HEK293 (cell line): ENCODE data around the gene ESRRG.

Experiments
- CTCF ChIA-PET: fragments of 350-600 bp; formaldehyde crosslinking; extraction: SDS; loops from one replicate; lab custom pipeline; 2021; ENCODE audit warnings: antibody characterized with exemption; lab: Yijun Ruan, JAX
- POLR2A ChIA-PET: fragments of 300-600 bp; formaldehyde crosslinking; extraction: SDS; loops from one replicate; lab custom pipeline; 2020; ENCODE audit warnings: antibody characterized with exemption, inconsistent platforms; lab: Yijun Ruan, JAX
- H3K27ac ChIP-seq: fragments of 200-500 bp; sonication (Bioruptor generic); 2 replicates; pipeline ENCODE4 v1.5.1; 2014; ENCODE audit warnings: low read depth, low read length, control low read depth, inconsistent platforms; ENCODE audit errors: extremely low read depth
- H3K36me3 ChIP-seq, 2 experiments: fragments of 200-500 bp in 1 of 2; sonication (Bioruptor generic) in 1 of 2; 1 replicate in 1 of 2; 2 replicates in 1 of 2; pipeline ENCODE4 v1.5.1; 2014 to 2017; ENCODE audit warnings: inconsistent platforms in 2 of 2, low read length in 2 of 2; ENCODE audit not compliant: control insufficient read depth in 2 of 2, insufficient read depth in 1 of 2
- H3K4me1 ChIP-seq: fragments of 200-500 bp; sonication (Bioruptor generic); 2 replicates; pipeline ENCODE4 v1.5.1; 2014; ENCODE audit warnings: mild to moderate bottlenecking, low read length, inconsistent platforms; ENCODE audit not compliant: control insufficient read depth, insufficient read depth
- H3K4me3 ChIP-seq: 2 replicates; pipeline ENCODE4 v1.5.1; 2011; ENCODE audit warnings: low read depth, mild to moderate bottlenecking, control low read depth, low read length, moderate library complexity
- H3K9me3 ChIP-seq: fragments of 200-500 bp; sonication (Bioruptor generic); 2 replicates; pipeline ENCODE4 v1.5.1; 2014; ENCODE audit warnings: low read depth, low read length, inconsistent platforms; ENCODE audit not compliant: control insufficient read depth, insufficient read depth
- FEZF1 ChIP-seq: fragments of 450-650 bp; formaldehyde crosslinking; IDR thresholded peaks from 2 replicates; pipeline ENCODE4 v1.5.1; 2016; ENCODE audit warnings: missing biosample characterization, missing genetic modification characterization
- SALL2 ChIP-seq: fragments of 450-650 bp; formaldehyde crosslinking; IDR thresholded peaks from 2 replicates; pipeline ENCODE4 v1.5.0; 2017; ENCODE audit warnings: missing biosample characterization, mild to moderate bottlenecking, missing genetic modification characterization, borderline replicate concordance
- ZFP69B ChIP-seq: fragments of 450-650 bp; formaldehyde crosslinking; IDR thresholded peaks from 2 replicates; pipeline ENCODE4 v1.5.1; 2016; ENCODE audit warnings: missing biosample characterization, missing genetic modification characterization
- ZIC2 ChIP-seq: fragments of 450-650 bp; formaldehyde crosslinking; IDR thresholded peaks from 2 replicates; pipeline ENCODE4 v1.5.1; 2016; ENCODE audit warnings: missing biosample characterization, missing genetic modification characterization
- ZNF169 ChIP-seq: fragments of 450-650 bp; formaldehyde crosslinking; IDR thresholded peaks from 2 replicates; pipeline ENCODE4 v1.5.1; 2016; ENCODE audit warnings: missing biosample characterization, missing genetic modification characterization
- ZNF19 ChIP-seq: fragments of 450-650 bp; formaldehyde crosslinking; IDR thresholded peaks from 2 replicates; pipeline ENCODE4; 2016; ENCODE audit warnings: missing biosample characterization, missing genetic modification characterization, low read depth
- ZNF2 ChIP-seq: fragments of 450-650 bp; formaldehyde crosslinking; IDR thresholded peaks from 2 replicates; pipeline ENCODE4 v1.5.1; 2016; ENCODE audit warnings: missing biosample characterization, missing genetic modification characterization
- ZNF292 ChIP-seq: fragments of 450-650 bp; formaldehyde crosslinking; IDR thresholded peaks from 2 replicates; pipeline ENCODE4 v1.5.1; 2016; ENCODE audit warnings: low read depth, missing biosample characterization, missing genetic modification characterization, borderline replicate concordance
- ZNF341 ChIP-seq: fragments of 450-650 bp; formaldehyde crosslinking; IDR thresholded peaks from 2 replicates; pipeline ENCODE4; 2016; ENCODE audit warnings: low read depth, missing biosample characterization, missing genetic modification characterization
- ZNF394 ChIP-seq: fragments of 450-650 bp; formaldehyde crosslinking; IDR thresholded peaks from 2 replicates; pipeline ENCODE4 v1.5.1; 2016; ENCODE audit warnings: missing biosample characterization, missing genetic modification characterization, mild to moderate bottlenecking, moderate library complexity, borderline replicate concordance
- ZNF433 ChIP-seq: fragments of 450-650 bp; formaldehyde crosslinking; IDR thresholded peaks from 2 replicates; pipeline ENCODE4 v1.5.1; 2016; ENCODE audit warnings: missing biosample characterization, missing genetic modification characterization, low read depth
- ZNF510 ChIP-seq: fragments of 450-650 bp; formaldehyde crosslinking; IDR thresholded peaks from 2 replicates; pipeline ENCODE4 v1.5.1; 2018; ENCODE audit warnings: mild to moderate bottlenecking, missing genetic modification characterization, missing biosample characterization; ENCODE audit not compliant: insufficient replicate concordance
- ZNF529 ChIP-seq: fragments of 450-650 bp; formaldehyde crosslinking; IDR thresholded peaks from 2 replicates; pipeline ENCODE4 v1.5.1; 2017; ENCODE audit warnings: missing genetic modification characterization, missing biosample characterization; ENCODE audit not compliant: insufficient replicate concordance
- ZNF530 ChIP-seq: fragments of 450-650 bp; formaldehyde crosslinking; IDR thresholded peaks from 2 replicates; pipeline ENCODE4 v1.5.1; 2016; ENCODE audit warnings: low read depth, missing biosample characterization, missing genetic modification characterization
- ZNF623 ChIP-seq: fragments of 450-650 bp; formaldehyde crosslinking; IDR thresholded peaks from 2 replicates; pipeline ENCODE4 v1.5.1; 2016; ENCODE audit warnings: missing biosample characterization, missing genetic modification characterization
- ZNF658 ChIP-seq: fragments of 450-650 bp; formaldehyde crosslinking; IDR thresholded peaks from 2 replicates; pipeline ENCODE4; 2016; ENCODE audit warnings: missing biosample characterization, missing genetic modification characterization
- ZNF677 ChIP-seq: fragments of 450-650 bp; IDR thresholded peaks from 2 replicates; pipeline ENCODE4 v1.5.0; 2018; ENCODE audit warnings: missing biosample characterization, mild to moderate bottlenecking, missing genetic modification characterization, moderate library complexity
- ZNF768 ChIP-seq: fragments of 450-650 bp; formaldehyde crosslinking; IDR thresholded peaks from 2 replicates; pipeline ENCODE4 v1.5.1; 2018; ENCODE audit warnings: missing biosample characterization, mild to moderate bottlenecking, missing genetic modification characterization
- ZNF830 ChIP-seq: fragments of 450-650 bp; IDR thresholded peaks from 2 replicates; pipeline ENCODE4 v1.5.0; 2018; ENCODE audit warnings: missing biosample characterization, missing genetic modification characterization, low read depth, mild to moderate bottlenecking, moderate library complexity
- ZSCAN23 ChIP-seq: fragments of 450-650 bp; formaldehyde crosslinking; IDR thresholded peaks from 2 replicates; pipeline ENCODE4 v1.5.1; 2016; ENCODE audit warnings: missing biosample characterization, missing genetic modification characterization
- ZSCAN30 ChIP-seq: fragments of 450-650 bp; IDR thresholded peaks from 2 replicates; pipeline ENCODE4 v1.5.1; 2018; ENCODE audit warnings: missing biosample characterization, mild to moderate bottlenecking, missing genetic modification characterization, moderate library complexity
- ZXDB ChIP-seq: fragments of 450-650 bp; formaldehyde crosslinking; IDR thresholded peaks from 2 replicates; pipeline ENCODE4 v1.5.1; 2016; ENCODE audit warnings: missing biosample characterization, missing genetic modification characterization
- TF ChIP-seq, protein P1 (sequence below): fragments of 450-650 bp; formaldehyde crosslinking; IDR thresholded peaks from 2 replicates; pipeline ENCODE4 v1.5.1; 2016; ENCODE audit warnings: missing biosample characterization, missing genetic modification characterization, borderline replicate concordance
- TF ChIP-seq, protein P2 (sequence below): fragments of 450-650 bp; formaldehyde crosslinking; conservative IDR thresholded peaks from 2 replicates; pipeline ENCODE4 v1.5.1; 2016; ENCODE audit warnings: low read depth, missing biosample characterization, missing genetic modification characterization

The ESRRG gene

DNA sequence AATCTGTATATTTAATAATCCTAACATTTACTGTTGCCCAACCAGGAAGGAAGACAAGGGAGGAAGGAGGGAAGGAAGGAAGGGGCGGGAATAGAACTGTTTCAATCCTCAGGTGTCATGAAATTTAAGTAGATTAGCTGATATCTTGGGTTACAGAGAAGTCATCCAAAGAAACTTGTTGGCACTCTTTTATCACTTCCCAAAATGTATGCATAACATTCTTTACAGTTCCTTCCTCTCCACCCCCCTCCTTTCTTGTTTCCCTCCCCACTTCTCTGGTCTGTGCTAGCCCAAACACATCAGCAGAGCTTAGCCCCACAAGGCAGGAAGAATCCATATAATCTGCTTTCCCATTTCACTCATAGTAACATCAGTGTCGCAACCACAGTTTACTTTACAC is 110.9 kb downstream of the ESRRG start:
- Histone ChIP-seq H3K36me3 (no peaks in the 10 kb centered on the region), H3K27ac (no peak overlapping the region), H3K4me1 (no peaks in the 10 kb centered on the region), H3K9me3 (no peaks in the 10 kb centered on the region), H3K4me3 (no peak overlapping the region)
- POLR2A ChIA-PET: no interaction called here
- CTCF ChIA-PET: no interaction called here
- TF ChIP-seq ZNF169 (tag by site-specific recombination) (no peak), ZSCAN23 (tag by site-specific recombination) (no peak), ZNF19 (no peak), SALL2 (tag by site-specific recombination) (no peak), FEZF1 (no peak), ZSCAN30 (tag by site-specific recombination) (no peak), ZNF510 (no peak), ZNF433 (no peak)

DNA sequence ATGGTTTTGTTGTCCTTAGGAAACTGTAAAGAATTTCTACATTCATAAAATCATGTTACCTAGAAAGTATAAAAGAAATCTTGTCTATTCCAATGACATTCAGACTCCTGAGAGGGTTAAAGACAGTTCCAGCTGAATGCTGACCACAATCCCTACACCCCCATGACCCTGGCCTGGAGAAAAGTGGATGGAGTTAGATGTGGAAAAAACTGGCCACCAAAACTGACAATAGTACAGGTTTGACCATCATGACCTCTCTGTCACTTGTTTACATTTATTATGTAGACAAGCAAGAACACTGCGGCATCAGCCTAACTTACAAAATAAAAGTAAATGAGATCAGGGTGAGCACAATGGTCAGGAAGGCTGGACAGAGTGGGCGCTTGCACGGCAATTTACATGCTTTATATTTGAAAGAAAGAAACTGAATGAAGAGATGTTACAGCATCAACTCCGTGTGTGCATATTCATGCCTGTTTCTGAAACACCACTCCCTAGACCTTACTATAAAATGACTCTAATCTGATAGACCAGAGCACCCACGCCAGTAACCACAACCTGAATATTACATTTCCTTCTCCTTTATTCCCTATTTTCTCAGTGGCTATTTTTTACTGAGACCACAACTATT is 116.0 kb downstream of the ESRRG start:
- H3K27ac ChIP-seq: no peak overlapping the region
- TF ChIP-seq, protein P1, sequence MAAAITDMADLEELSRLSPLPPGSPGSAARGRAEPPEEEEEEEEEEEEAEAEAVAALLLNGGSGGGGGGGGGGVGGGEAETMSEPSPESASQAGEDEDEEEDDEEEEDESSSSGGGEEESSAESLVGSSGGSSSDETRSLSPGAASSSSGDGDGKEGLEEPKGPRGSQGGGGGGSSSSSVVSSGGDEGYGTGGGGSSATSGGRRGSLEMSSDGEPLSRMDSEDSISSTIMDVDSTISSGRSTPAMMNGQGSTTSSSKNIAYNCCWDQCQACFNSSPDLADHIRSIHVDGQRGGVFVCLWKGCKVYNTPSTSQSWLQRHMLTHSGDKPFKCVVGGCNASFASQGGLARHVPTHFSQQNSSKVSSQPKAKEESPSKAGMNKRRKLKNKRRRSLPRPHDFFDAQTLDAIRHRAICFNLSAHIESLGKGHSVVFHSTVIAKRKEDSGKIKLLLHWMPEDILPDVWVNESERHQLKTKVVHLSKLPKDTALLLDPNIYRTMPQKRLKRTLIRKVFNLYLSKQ (tag by site-specific recombination): no peak
- TF ChIP-seq ZNF658 (tag by site-specific recombination) (no peak), ZNF341 (tag by site-specific recombination) (no peak), ZFP69B (tag by site-specific recombination) (no peak), ZNF394 (tag by site-specific recombination) (no peak), ZIC2 (tag by site-specific recombination) (no peak), ZNF19 (no peak), ZXDB (tag by site-specific recombination) (no peak), ZNF529 (tag by site-specific recombination) (no peak), ZNF623 (tag by site-specific recombination) (no peak), ZNF2 (tag by site-specific recombination) (no peak), ZNF292 (no peak), ZNF530 (no peak), ZNF768 (tag by site-specific recombination) (no peak), ZNF677 (tag by site-specific recombination) (no peak), ZNF830 (tag by site-specific recombination) (no peak)
- TF ChIP-seq, protein P2, sequence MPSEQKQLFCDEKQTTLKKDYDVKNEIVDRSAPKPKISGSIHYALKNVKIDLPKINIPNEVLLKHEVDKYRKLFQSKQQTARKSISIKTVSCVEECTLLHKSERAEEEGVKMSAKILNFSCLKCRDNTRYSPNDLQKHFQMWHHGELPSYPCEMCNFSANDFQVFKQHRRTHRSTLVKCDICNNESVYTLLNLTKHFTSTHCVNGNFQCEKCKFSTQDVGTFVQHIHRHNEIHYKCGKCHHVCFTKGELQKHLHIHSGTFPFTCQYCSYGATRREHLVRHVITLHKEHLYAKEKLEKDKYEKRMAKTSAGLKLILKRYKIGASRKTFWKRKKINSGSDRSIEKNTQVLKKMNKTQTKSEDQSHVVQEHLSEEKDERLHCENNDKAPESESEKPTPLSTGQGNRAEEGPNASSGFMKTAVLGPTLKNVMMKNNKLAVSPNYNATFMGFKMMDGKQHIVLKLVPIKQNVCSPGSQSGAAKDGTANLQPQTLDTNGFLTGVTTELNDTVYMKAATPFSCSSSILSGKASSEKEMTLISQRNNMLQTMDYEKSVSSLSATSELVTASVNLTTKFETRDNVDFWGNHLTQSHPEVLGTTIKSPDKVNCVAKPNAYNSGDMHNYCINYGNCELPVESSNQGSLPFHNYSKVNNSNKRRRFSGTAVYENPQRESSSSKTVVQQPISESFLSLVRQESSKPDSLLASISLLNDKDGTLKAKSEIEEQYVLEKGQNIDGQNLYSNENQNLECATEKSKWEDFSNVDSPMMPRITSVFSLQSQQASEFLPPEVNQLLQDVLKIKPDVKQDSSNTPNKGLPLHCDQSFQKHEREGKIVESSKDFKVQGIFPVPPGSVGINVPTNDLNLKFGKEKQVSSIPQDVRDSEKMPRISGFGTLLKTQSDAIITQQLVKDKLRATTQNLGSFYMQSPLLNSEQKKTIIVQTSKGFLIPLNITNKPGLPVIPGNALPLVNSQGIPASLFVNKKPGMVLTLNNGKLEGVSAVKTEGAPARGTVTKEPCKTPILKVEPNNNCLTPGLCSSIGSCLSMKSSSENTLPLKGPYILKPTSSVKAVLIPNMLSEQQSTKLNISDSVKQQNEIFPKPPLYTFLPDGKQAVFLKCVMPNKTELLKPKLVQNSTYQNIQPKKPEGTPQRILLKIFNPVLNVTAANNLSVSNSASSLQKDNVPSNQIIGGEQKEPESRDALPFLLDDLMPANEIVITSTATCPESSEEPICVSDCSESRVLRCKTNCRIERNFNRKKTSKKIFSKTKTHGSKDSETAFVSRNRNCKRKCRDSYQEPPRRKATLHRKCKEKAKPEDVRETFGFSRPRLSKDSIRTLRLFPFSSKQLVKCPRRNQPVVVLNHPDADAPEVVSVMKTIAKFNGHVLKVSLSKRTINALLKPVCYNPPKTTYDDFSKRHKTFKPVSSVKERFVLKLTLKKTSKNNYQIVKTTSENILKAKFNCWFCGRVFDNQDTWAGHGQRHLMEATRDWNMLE (tag by site-specific recombination): no peak
- H3K9me3 ChIP-seq: no peaks in the 10 kb centered on the region
- H3K36me3 ChIP-seq: no peaks in the 10 kb centered on the region
- ChIA-PET CTCF (no interaction called here), POLR2A (no interaction called here)
- H3K4me1 ChIP-seq: peaks cover 6% of the 10 kb centered on the region; the same call in 1 of the 2 replicates
- no peak overlapping the region for H3K4me3 ChIP-seq
